Measurements from ENCODE around the gene DBN1. TPM values are rescaled to one million over a fixed set of nuclear protein-coding genes. Genes with fewer than 3 reads are reported as not detected.

DBN1 gene
- total and polyA plus RNA-seq, 5 donors, result 15.3 to 44.8 (median 19.9) TPM

GRCh38 chr5:177504086-177505056 lies 30.9 kb upstream of the DBN1 start:
- intact Hi-C loops (cut with DNase I), result loop anchor here in 3 of 4 donors (5.0 to 10.0 kb wide), 4 partner anchors 102 to 190 kb away; partner anchors contain the start of genes MXD3 (in 1 of the 3) and PFN3 (in 1 of the 3)
- H3K27me3 ChIP-seq (ENCODE audit: control insufficient read depth, insufficient read depth), result no peaks in the 10 kb centered on the region

GRCh38 chr5:177503351-177504085 lies 30.1 kb upstream of the DBN1 start:
- DNase-seq, result peak in 2 of 3 donors; percentile 44 to 45
- WGBS, result 88% methylated on average over 24 of the region's 24 CpGs
- intact Hi-C loops (cut with DNase I), result loop anchor here in 3 of 4 donors (5.0 to 10.0 kb wide), 4 partner anchors 101 to 189 kb away; partner anchors contain the start of genes MXD3 (in 1 of the 3) and PFN3 (in 1 of the 3)

More at GRCh38 chr5:177504086-177505056, 30.9 kb upstream of the DBN1 start:
- H3K27ac ChIP-seq (ENCODE audit: low read length), result no peak overlapping the region
- no peaks in the 10 kb centered on the region for H3K4me1 ChIP-seq (ENCODE audit: control insufficient read depth, insufficient read depth, low read length)
- ATAC-seq (no peak), DNase-seq (peak in 2 of 3 donors; percentile 47 to 66)
- 94% methylated on average over 47 of the region's 47 CpGs for WGBS
- H3K9me3 ChIP-seq (ENCODE audit: control insufficient read depth, low read length), result no peaks in the 10 kb centered on the region
- H3K4me3 ChIP-seq (ENCODE audit: low read length), result no peak overlapping the region

GRCh38 chr5:177502886-177503285 lies 29.5 kb upstream of the DBN1 start:
- Histone ChIP-seq H3K27me3 (ENCODE audit: control insufficient read depth, insufficient read depth) (no peaks in the 10 kb centered on the region), H3K4me1 (ENCODE audit: control insufficient read depth, insufficient read depth, low read length) (no peaks in the 10 kb centered on the region), H3K27ac (ENCODE audit: low read length) (no peak overlapping the region), H3K4me3 (ENCODE audit: low read length) (no peak overlapping the region), H3K9me3 (ENCODE audit: control insufficient read depth, low read length) (no peaks in the 10 kb centered on the region)
- WGBS, result 80% methylated on average over 16 of the region's 16 CpGs
- ATAC-seq (no peak), DNase-seq (peak in 1 of 3 donors; percentile 21)
- intact Hi-C loops (cut with DNase I), result loop anchor here in 3 of 4 donors (5.0 to 10.0 kb wide), 4 partner anchors 101 to 188 kb away; partner anchors contain the start of genes MXD3 (in 1 of the 3) and PFN3 (in 1 of the 3)

More at GRCh38 chr5:177503351-177504085, 30.1 kb upstream of the DBN1 start:
- H3K27ac ChIP-seq (ENCODE audit: low read length), result no peak overlapping the region
- no peak overlapping the region for H3K4me3 ChIP-seq (ENCODE audit: low read length)
- ATAC-seq, result no peak
- no peaks in the 10 kb centered on the region for H3K9me3 ChIP-seq (ENCODE audit: control insufficient read depth, low read length)
- no peaks in the 10 kb centered on the region for H3K4me1 ChIP-seq (ENCODE audit: control insufficient read depth, insufficient read depth, low read length)
- no peaks in the 10 kb centered on the region for H3K27me3 ChIP-seq (ENCODE audit: control insufficient read depth, insufficient read depth)

GRCh38 chr5:177501874-177502678 lies 28.6 kb upstream of the DBN1 start:
- Histone ChIP-seq H3K27ac (ENCODE audit: low read length) (no peak overlapping the region), H3K27me3 (ENCODE audit: control insufficient read depth, insufficient read depth) (no peaks in the 10 kb centered on the region), H3K4me1 (ENCODE audit: control insufficient read depth, insufficient read depth, low read length) (no peaks in the 10 kb centered on the region), H3K9me3 (ENCODE audit: control insufficient read depth, low read length) (no peaks in the 10 kb centered on the region), H3K4me3 (ENCODE audit: low read length) (no peak overlapping the region)
- DNase-seq (no peak), ATAC-seq (no peak)
- intact Hi-C loops (cut with DNase I), result loop anchor here (1.0 to 10.0 kb wide), 5 partner anchors 100 to 187 kb away; partner anchors contain the start of genes MXD3 (in 1 of the 4) and PFN3 (in 1 of the 4)
- WGBS, result 67% methylated on average over 9 of the region's 9 CpGs

- WGBS, result 16% methylated on average over 10 of the region's 10 CpGs
- Histone ChIP-seq H3K9me3 (ENCODE audit: control insufficient read depth, low read length) (no peaks in the 10 kb centered on the region), H3K27ac (ENCODE audit: low read length) (no peak overlapping the region), H3K4me3 (ENCODE audit: low read length) (no peak overlapping the region), H3K27me3 (ENCODE audit: control insufficient read depth, insufficient read depth) (no peaks in the 10 kb centered on the region), H3K4me1 (ENCODE audit: control insufficient read depth, insufficient read depth, low read length) (no peaks in the 10 kb centered on the region)
- intact Hi-C loops (cut with DNase I), result loop anchor here (1.0 to 10.0 kb wide), 5 partner anchors 99 to 186 kb away; partner anchors contain the start of genes MXD3 (in 1 of the 4) and PFN3 (in 1 of the 4)
- peak; percentile 40 to 42 for ATAC-seq
- DNase-seq, result peak; percentile 93 to 98 (median 97)
These were observed 27.5 kb upstream of the DBN1 start for GRCh38 chr5:177500685-177501522.

- no peak overlapping the region for H3K27ac ChIP-seq (ENCODE audit: low read length)
- intact Hi-C loops (cut with DNase I), result loop anchor here (2.0 to 10.0 kb wide), 6 partner anchors 43 to 185 kb away; partner anchors contain the start of genes MXD3 (in 1 of the 4) and PFN3 (in 1 of the 4)
- DNase-seq (no peak), ATAC-seq (no peak)
- H3K27me3 ChIP-seq (ENCODE audit: control insufficient read depth, insufficient read depth), result no peaks in the 10 kb centered on the region
- 82% methylated on average over 6 of the region's 6 CpGs for WGBS
- H3K4me1 ChIP-seq (ENCODE audit: control insufficient read depth, insufficient read depth, low read length), result no peaks in the 10 kb centered on the region
- H3K4me3 ChIP-seq (ENCODE audit: low read length), result no peak overlapping the region
- H3K9me3 ChIP-seq (ENCODE audit: control insufficient read depth, low read length), result no peaks in the 10 kb centered on the region
These were observed 26.4 kb upstream of the DBN1 start for GRCh38 chr5:177499842-177500241.

GRCh38 chr5:177498013-177498787 lies 24.8 kb upstream of the DBN1 start:
- peaks cover 5% of the 10 kb centered on the region for H3K4me1 ChIP-seq (ENCODE audit: control insufficient read depth, insufficient read depth, low read length)
- no peaks in the 10 kb centered on the region for H3K27me3 ChIP-seq (ENCODE audit: control insufficient read depth, insufficient read depth)
- intact Hi-C loops (cut with DNase I), result loop anchor here in 2 of 4 donors (2.0 to 5.0 kb wide), 2 partner anchors 41 to 107 kb away; no protein-coding TSS in a partner anchor
- ATAC-seq, result peak; percentile 5 to 11
- H3K9me3 ChIP-seq (ENCODE audit: control insufficient read depth, low read length), result no peaks in the 10 kb centered on the region
- WGBS, result 9% methylated on average over 48 of the region's 48 CpGs
- DNase-seq, result peak; percentile 67 to 84 (median 81)
- H3K4me3 ChIP-seq (ENCODE audit: low read length), result peak overlapping the region; percentile 24
- H3K27ac ChIP-seq (ENCODE audit: low read length), result peak overlapping the region; percentile 59

GRCh38 chr5:177497292-177498012 lies 24.0 kb upstream of the DBN1 start, which contains the start of gene PDLIM7:
PDLIM7 (minus strand) TSS chr5:177497604; CDS start chr5:177496512, 1,092 bp downstream.
- under 1% methylated on average over 73 of the region's 73 CpGs for WGBS
- Histone ChIP-seq H3K27me3 (ENCODE audit: control insufficient read depth, insufficient read depth) (no peaks in the 10 kb centered on the region), H3K4me1 (ENCODE audit: control insufficient read depth, insufficient read depth, low read length) (peaks cover 6% of the 10 kb centered on the region), H3K9me3 (ENCODE audit: control insufficient read depth, low read length) (no peaks in the 10 kb centered on the region), H3K27ac (ENCODE audit: low read length) (peak within 1 kb of the TSS; percentile 86), H3K4me3 (ENCODE audit: low read length) (peak within 1 kb of the TSS; percentile 72)
- intact Hi-C loops (cut with DNase I), result loop anchor here in 2 of 4 donors (2.0 to 5.0 kb wide), 2 partner anchors 40 to 107 kb away; no protein-coding TSS in a partner anchor
- peak; percentile 84 to 90 for ATAC-seq
- peak; percentile 97 to 99 (median 98) for DNase-seq

All from right cardiac atrium (tissue), 5 donors.